Liver (tissue), 9 donors: ENCODE measurements around the gene C18orf54. TPM values are rescaled to one million over a fixed set of nuclear protein-coding genes. Genes with fewer than 3 reads are reported as not detected.

ENCODE experiments used
- DNase-seq: peaks from one replicate; pipeline ENCODE4 v3.0.0-alpha.2; 2017; ENCODE audit warnings: low spot score
- H3K27ac ChIP-seq, 2 donors: one replicate each; pipeline ENCODE4 v1.7.0; 2013; ENCODE audit warnings: inconsistent platforms in 2 of 2, low read length in 2 of 2, control low read depth in 1 of 2, low read depth in 1 of 2, mild to moderate bottlenecking in 1 of 2
- H3K27me3 ChIP-seq, 4 donors: one replicate each; pipeline versions ENCODE4 v1.6.1 to v1.7.0; 2013; ENCODE audit warnings: low read length in 3 of 4, inconsistent platforms in 1 of 4, mild to moderate bottlenecking in 1 of 4, moderate library complexity in 1 of 4; ENCODE audit not compliant: control insufficient read depth in 4 of 4, insufficient read depth in 4 of 4
- H3K36me3 ChIP-seq, 4 donors: one replicate each; pipeline versions ENCODE4 v1.6.1 to v1.7.0; 2013; ENCODE audit warnings: low read length in 3 of 4, mild to moderate bottlenecking in 3 of 4, low read depth in 1 of 4, moderate library complexity in 1 of 4; ENCODE audit not compliant: control insufficient read depth in 4 of 4, insufficient read depth in 3 of 4
- H3K4me1 ChIP-seq, 4 donors: one replicate each; pipeline versions ENCODE4 v1.6.1 to v1.7.0; 2013; ENCODE audit warnings: low read length in 3 of 4, mild to moderate bottlenecking in 3 of 4, moderate library complexity in 1 of 4; ENCODE audit not compliant: control insufficient read depth in 4 of 4, insufficient read depth in 4 of 4
- H3K4me3 ChIP-seq, 3 donors: one replicate each; pipeline versions ENCODE4 v1.6.1 to v1.7.0; 2013; ENCODE audit warnings: low read length in 3 of 3, control low read depth in 1 of 3, low read depth in 1 of 3, mild to moderate bottlenecking in 1 of 3
- H3K9ac ChIP-seq, 2 donors: one replicate each; pipeline ENCODE4 v1.7.0; 2013; ENCODE audit warnings: low read length in 2 of 2, mild to moderate bottlenecking in 2 of 2, moderate library complexity in 2 of 2, control low read depth in 1 of 2, low read depth in 1 of 2
- H3K9me3 ChIP-seq, 4 donors: one replicate each; pipeline versions ENCODE4 v1.6.1 to v1.7.0; 2013; ENCODE audit warnings: low read length in 3 of 4; ENCODE audit not compliant: control insufficient read depth in 4 of 4
- FOXA1 ChIP-seq: IDR thresholded peaks from 2 replicates; pipeline ENCODE4 v1.6.1; 2016; ENCODE audit warnings: antibody characterized with exemption
- FOXA2 ChIP-seq: IDR thresholded peaks from 2 replicates; pipeline ENCODE4 v1.6.1; 2016; ENCODE audit warnings: antibody characterized with exemption
- GABPA ChIP-seq, 2 donors: IDR thresholded peaks in 1 of 2; conservative IDR thresholded peaks in 1 of 2; 2 replicates each; pipeline ENCODE4 v1.6.1; 2016; ENCODE audit warnings: antibody characterized with exemption in 2 of 2, mild to moderate bottlenecking in 1 of 2, moderate library complexity in 1 of 2
- HNF4A ChIP-seq, 2 donors: conservative IDR thresholded peaks; 2 replicates each; pipeline ENCODE4 v1.6.1; 2016; ENCODE audit warnings: antibody characterized with exemption in 2 of 2, mild to moderate bottlenecking in 2 of 2
- HNF4G ChIP-seq: IDR thresholded peaks from 2 replicates; pipeline ENCODE4 v1.6.1; 2016; ENCODE audit warnings: antibody characterized with exemption
- JUND ChIP-seq, 2 donors: IDR thresholded peaks; 2 replicates each; pipeline ENCODE4 v1.6.1; 2016; ENCODE audit warnings: antibody characterized with exemption in 2 of 2
- NR2F2 ChIP-seq: IDR thresholded peaks from 2 replicates; pipeline ENCODE4 v1.6.1; 2016; ENCODE audit warnings: antibody characterized with exemption
- TAF1 ChIP-seq: conservative IDR thresholded peaks from 2 replicates; pipeline ENCODE4 v1.6.1; 2016; ENCODE audit warnings: antibody characterized with exemption, mild to moderate bottlenecking
- YY1 ChIP-seq: IDR thresholded peaks from 2 replicates; pipeline ENCODE4 v1.6.1; 2016; ENCODE audit warnings: antibody characterized with exemption, mild to moderate bottlenecking
- WGBS: extraction: QIAGEN DNeasy Blood & Tissue Kit; methylation state at CpG from one replicate; pipeline ENCODE4 v1.1.7; 2013; 5-methylcytosine and 5-hydroxymethylcytosine counted together
- polyA plus RNA-seq, 2 donors: library from polyadenylated mRNA; stranded (reverse) in 1 of 2; unstranded in 1 of 2; fragments of 200-250 nt in 1 of 2; fragments of >200 nt in 1 of 2; fragmentation: Nextera tagmentation in 1 of 2; extraction: Ambion mirVana in 1 of 2; gene quantifications; one replicate each; pipeline versions ENCODE4 v1.2.1 to v1.2.3, GENCODE V29; 2013 to 2015
- total RNA-seq, 2 donors: library from RNA; depleted of rRNA; stranded (reverse); fragments of >200 nt; gene quantifications; one replicate each; pipeline ENCODE4 v1.2.3, GENCODE V29; 2014
- TF ChIP-seq, protein P1 (sequence below): IDR thresholded peaks from 2 replicates; pipeline ENCODE4 v1.6.1; 2016; ENCODE audit warnings: antibody characterized with exemption, mild to moderate bottlenecking
- TF ChIP-seq, protein P2 (sequence below): IDR thresholded peaks from 2 replicates; pipeline ENCODE4 v1.6.1; 2016; ENCODE audit warnings: antibody characterized with exemption
- TF ChIP-seq, protein P3 (sequence below): IDR thresholded peaks from 2 replicates; pipeline ENCODE4 v1.6.1; 2016; ENCODE audit warnings: antibody characterized with exemption
- TF ChIP-seq, protein P4 (sequence below): IDR thresholded peaks from 2 replicates; pipeline ENCODE4 v1.6.1; 2016; ENCODE audit warnings: antibody characterized with exemption
- TF ChIP-seq, protein P5 (sequence below): fragments of 150-350 bp; IDR thresholded peaks from 2 replicates; pipeline ENCODE4 v1.5.1; 2017; ENCODE audit warnings: improper control_type of control experiment, low read depth, low read length; ENCODE audit not compliant: missing input control
- donor health status: healthy.
- donor health status: healthy.
- donor health status: healthy.
- donor health status: healthy.
- donor health status: healthy.

The C18orf54 gene
- total and polyA plus RNA-seq, 4 donors, result 0.21 to 4.9 (median 0.33) TPM

DNA sequence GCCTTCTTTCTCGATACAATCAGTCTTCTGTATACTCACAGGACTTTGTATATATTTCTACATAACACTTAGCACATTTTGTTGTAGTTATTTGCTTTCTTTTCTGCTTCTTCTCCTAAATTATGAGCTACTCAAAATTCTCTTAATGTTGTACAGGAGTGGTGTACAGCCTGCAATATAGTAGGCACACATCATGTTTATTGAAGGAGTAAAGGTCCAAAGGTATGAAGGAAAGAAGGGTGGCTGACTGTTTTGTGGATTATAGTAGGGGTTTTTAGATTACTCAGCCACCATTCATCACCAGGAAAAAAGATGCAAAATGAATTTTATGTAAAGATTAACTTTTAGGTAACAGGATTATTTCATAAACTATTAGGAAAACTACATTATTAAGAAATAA is 54.1 kb downstream of the C18orf54 start (continued):
- TF ChIP-seq, protein P1, sequence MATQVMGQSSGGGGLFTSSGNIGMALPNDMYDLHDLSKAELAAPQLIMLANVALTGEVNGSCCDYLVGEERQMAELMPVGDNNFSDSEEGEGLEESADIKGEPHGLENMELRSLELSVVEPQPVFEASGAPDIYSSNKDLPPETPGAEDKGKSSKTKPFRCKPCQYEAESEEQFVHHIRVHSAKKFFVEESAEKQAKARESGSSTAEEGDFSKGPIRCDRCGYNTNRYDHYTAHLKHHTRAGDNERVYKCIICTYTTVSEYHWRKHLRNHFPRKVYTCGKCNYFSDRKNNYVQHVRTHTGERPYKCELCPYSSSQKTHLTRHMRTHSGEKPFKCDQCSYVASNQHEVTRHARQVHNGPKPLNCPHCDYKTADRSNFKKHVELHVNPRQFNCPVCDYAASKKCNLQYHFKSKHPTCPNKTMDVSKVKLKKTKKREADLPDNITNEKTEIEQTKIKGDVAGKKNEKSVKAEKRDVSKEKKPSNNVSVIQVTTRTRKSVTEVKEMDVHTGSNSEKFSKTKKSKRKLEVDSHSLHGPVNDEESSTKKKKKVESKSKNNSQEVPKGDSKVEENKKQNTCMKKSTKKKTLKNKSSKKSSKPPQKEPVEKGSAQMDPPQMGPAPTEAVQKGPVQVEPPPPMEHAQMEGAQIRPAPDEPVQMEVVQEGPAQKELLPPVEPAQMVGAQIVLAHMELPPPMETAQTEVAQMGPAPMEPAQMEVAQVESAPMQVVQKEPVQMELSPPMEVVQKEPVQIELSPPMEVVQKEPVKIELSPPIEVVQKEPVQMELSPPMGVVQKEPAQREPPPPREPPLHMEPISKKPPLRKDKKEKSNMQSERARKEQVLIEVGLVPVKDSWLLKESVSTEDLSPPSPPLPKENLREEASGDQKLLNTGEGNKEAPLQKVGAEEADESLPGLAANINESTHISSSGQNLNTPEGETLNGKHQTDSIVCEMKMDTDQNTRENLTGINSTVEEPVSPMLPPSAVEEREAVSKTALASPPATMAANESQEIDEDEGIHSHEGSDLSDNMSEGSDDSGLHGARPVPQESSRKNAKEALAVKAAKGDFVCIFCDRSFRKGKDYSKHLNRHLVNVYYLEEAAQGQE, result no peak
- TF ChIP-seq NR2F2 (no peak), FOXA1 (no peak), JUND (IDR thresholded peaks at IDR 0.05) (no peak), YY1 (no peak), HNF4G (no peak), TAF1 (no peak)
- TF ChIP-seq, protein P2, sequence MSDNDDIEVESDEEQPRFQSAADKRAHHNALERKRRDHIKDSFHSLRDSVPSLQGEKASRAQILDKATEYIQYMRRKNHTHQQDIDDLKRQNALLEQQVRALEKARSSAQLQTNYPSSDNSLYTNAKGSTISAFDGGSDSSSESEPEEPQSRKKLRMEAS, result no peak

DNA sequence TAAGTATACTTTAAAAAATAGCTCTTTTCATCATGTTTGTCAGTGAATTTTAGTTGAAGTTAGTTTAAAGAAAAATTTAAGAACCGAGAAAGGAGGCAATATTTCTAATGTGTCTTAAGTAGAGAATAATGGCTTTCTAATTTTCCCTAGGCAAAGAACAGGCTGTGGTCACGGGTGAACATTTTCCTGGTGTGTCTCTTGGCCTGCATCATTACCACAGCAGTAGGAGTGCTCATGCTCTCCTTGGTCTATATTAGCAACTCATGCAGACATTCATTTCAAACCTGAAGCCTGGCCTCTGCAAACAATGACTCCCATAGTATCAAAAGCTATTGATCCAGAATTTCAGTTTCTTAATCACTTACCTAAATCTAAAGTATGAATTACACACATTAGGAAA is 57.4 kb downstream of the C18orf54 start:
- Histone ChIP-seq H3K9me3 (no peaks in the 10 kb centered on the region), H3K27me3 (no peaks in the 10 kb centered on the region), H3K9ac (no peak overlapping the region), H3K4me1 (no peaks in the 10 kb centered on the region), H3K4me3 (no peak overlapping the region), H3K36me3 (no peaks in the 10 kb centered on the region), H3K27ac (no peak overlapping the region)
- DNase-seq, result no peak
- WGBS, result 88% methylated on average over 2 of the region's 2 CpGs
- TF ChIP-seq YY1 (no peak), HNF4G (no peak), TAF1 (no peak), NR2F2 (no peak), FOXA2 (no peak), JUND (IDR thresholded peaks at IDR 0.05) (no peak), GABPA (IDR thresholded peaks at IDR 0.05 in 1 of 2, conservative IDR thresholded peaks at IDR 0.05 in 1 of 2) (no peak), HNF4A (conservative IDR thresholded peaks at IDR 0.05) (no peak), FOXA1 (no peak)
- TF ChIP-seq, protein P3, sequence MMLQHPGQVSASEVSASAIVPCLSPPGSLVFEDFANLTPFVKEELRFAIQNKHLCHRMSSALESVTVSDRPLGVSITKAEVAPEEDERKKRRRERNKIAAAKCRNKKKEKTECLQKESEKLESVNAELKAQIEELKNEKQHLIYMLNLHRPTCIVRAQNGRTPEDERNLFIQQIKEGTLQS, result no peak
- TF ChIP-seq, protein P1, result no peak
- TF ChIP-seq, protein P4, sequence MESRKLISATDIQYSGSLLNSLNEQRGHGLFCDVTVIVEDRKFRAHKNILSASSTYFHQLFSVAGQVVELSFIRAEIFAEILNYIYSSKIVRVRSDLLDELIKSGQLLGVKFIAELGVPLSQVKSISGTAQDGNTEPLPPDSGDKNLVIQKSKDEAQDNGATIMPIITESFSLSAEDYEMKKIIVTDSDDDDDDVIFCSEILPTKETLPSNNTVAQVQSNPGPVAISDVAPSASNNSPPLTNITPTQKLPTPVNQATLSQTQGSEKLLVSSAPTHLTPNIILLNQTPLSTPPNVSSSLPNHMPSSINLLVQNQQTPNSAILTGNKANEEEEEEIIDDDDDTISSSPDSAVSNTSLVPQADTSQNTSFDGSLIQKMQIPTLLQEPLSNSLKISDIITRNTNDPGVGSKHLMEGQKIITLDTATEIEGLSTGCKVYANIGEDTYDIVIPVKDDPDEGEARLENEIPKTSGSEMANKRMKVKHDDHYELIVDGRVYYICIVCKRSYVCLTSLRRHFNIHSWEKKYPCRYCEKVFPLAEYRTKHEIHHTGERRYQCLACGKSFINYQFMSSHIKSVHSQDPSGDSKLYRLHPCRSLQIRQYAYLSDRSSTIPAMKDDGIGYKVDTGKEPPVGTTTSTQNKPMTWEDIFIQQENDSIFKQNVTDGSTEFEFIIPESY, result no peak
- TF ChIP-seq, protein P2, result no peak
- TF ChIP-seq, protein P5, sequence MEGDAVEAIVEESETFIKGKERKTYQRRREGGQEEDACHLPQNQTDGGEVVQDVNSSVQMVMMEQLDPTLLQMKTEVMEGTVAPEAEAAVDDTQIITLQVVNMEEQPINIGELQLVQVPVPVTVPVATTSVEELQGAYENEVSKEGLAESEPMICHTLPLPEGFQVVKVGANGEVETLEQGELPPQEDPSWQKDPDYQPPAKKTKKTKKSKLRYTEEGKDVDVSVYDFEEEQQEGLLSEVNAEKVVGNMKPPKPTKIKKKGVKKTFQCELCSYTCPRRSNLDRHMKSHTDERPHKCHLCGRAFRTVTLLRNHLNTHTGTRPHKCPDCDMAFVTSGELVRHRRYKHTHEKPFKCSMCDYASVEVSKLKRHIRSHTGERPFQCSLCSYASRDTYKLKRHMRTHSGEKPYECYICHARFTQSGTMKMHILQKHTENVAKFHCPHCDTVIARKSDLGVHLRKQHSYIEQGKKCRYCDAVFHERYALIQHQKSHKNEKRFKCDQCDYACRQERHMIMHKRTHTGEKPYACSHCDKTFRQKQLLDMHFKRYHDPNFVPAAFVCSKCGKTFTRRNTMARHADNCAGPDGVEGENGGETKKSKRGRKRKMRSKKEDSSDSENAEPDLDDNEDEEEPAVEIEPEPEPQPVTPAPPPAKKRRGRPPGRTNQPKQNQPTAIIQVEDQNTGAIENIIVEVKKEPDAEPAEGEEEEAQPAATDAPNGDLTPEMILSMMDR, result no peak
